ENCODE data around the gene AIPL1.
"Not testable (repeated sequence)": the region's sequence is repeated elsewhere in the genome, so short reads cannot be mapped to it uniquely, and the experiment has no call there.

AIPL1 gene, protein sequence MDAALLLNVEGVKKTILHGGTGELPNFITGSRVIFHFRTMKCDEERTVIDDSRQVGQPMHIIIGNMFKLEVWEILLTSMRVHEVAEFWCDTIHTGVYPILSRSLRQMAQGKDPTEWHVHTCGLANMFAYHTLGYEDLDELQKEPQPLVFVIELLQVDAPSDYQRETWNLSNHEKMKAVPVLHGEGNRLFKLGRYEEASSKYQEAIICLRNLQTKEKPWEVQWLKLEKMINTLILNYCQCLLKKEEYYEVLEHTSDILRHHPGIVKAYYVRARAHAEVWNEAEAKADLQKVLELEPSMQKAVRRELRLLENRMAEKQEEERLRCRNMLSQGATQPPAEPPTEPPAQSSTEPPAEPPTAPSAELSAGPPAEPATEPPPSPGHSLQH

DNA sequence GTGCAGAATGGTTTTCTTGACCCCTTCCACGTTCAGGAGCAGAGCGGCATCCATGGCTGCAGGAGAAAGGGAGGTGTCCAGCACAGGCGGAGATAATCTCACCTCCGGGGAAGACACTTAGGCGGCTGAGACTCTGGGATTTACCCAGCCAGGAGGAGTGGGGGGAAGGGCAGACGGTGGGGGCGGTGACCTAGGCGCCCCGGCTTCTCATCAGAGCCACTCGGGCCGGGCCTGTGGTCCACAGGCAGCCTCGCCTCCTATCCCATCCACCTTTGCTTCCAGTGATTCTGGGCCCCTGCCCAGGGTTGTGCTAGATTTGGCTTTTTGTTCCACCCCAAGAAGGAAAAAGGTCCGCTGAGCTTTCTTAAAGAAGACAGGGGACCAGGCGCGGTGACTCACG, at the start of gene AIPL1:
Gene AIPL1 (minus strand): TSS at position 71 of the 400 bp plus-strand sequence. CDS start 17 bp downstream, at position 54.
- intact Hi-C loops (cut with DNase I; ENCODE audit: low total_unique reads) = no loop called here
- peaks cover 0 to 7% (median 5%) of the 10 kb centered on the region in 3 donors for H3K9me3 ChIP-seq
- TF ChIP-seq, protein P1, sequence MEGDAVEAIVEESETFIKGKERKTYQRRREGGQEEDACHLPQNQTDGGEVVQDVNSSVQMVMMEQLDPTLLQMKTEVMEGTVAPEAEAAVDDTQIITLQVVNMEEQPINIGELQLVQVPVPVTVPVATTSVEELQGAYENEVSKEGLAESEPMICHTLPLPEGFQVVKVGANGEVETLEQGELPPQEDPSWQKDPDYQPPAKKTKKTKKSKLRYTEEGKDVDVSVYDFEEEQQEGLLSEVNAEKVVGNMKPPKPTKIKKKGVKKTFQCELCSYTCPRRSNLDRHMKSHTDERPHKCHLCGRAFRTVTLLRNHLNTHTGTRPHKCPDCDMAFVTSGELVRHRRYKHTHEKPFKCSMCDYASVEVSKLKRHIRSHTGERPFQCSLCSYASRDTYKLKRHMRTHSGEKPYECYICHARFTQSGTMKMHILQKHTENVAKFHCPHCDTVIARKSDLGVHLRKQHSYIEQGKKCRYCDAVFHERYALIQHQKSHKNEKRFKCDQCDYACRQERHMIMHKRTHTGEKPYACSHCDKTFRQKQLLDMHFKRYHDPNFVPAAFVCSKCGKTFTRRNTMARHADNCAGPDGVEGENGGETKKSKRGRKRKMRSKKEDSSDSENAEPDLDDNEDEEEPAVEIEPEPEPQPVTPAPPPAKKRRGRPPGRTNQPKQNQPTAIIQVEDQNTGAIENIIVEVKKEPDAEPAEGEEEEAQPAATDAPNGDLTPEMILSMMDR (IDR thresholded peaks at IDR 0.05) = no peak
- H3K4me1 ChIP-seq = no peaks in the 10 kb centered on the region
- peaks cover 0 to 44% of the 10 kb centered on the region in 2 donors for H3K27me3 ChIP-seq
- DNase-seq = no peak
- no peak within 1 kb of the TSS for H3K27ac ChIP-seq
- H3K4me3 ChIP-seq = no peak within 1 kb of the TSS
- H3K36me3 ChIP-seq = no peaks in the 10 kb centered on the region

DNA sequence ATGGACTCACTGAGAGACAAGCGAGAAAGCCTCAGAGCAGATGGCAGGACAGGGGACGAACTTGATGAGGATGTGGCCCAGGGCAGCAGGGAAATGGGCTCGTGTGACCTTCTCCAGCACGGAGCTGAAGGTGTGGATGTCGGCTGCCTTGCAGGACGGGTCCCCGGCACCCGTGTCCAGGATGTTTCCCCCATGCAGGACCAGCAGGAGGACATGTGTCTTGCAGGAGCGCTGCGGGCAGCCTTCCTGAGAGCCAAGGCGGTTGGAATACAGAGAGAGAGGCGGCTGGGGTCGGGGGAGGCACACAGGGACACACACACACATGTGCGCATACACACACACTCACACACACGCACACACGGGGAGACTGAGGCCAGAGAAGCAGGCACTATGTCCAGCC, 48.6 kb upstream of the AIPL1 start:
- no peaks in the 10 kb centered on the region for H3K36me3 ChIP-seq
- intact Hi-C loops (cut with DNase I; ENCODE audit: low total_unique reads) = no loop called here
- H3K27me3 ChIP-seq = peaks cover 0 to 1% of the 10 kb centered on the region in 2 donors
- peaks cover 0 to 7% (median 0%) of the 10 kb centered on the region in 4 donors for H3K4me1 ChIP-seq
- no peak for DNase-seq
- TF ChIP-seq, protein P1 (IDR thresholded peaks at IDR 0.05) = no peak
- H3K27ac ChIP-seq = no peak overlapping the region
- H3K9me3 ChIP-seq = no peaks in the 10 kb centered on the region
- no peak overlapping the region for H3K4me3 ChIP-seq

DNA sequence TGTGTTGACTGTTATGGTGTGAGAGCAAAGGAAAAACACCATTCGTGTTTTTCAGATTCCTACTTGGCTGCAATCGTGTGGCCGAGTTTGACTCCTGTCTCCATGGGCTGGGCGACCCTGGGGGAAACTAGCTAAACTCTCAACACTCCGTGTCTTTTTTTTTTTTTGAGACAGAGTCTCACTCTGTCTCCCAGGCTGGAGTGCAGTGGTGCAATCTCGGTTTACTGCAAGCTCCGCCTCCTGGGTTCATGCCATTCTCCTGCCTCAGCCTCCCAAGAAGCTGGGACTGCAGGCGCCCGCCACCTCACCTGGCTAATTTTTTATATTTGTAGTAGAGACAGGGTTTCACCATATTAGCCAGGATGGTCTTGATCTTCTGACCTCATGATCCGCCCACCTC, 47.9 kb upstream of the AIPL1 start:
- intact Hi-C loops (cut with DNase I; ENCODE audit: low total_unique reads); H3K4me3 ChIP-seq; H3K9me3 ChIP-seq; H3K36me3 ChIP-seq; DNase-seq; H3K27ac ChIP-seq; H3K4me1 ChIP-seq; H3K27me3 ChIP-seq: not testable (repeated sequence)

DNA sequence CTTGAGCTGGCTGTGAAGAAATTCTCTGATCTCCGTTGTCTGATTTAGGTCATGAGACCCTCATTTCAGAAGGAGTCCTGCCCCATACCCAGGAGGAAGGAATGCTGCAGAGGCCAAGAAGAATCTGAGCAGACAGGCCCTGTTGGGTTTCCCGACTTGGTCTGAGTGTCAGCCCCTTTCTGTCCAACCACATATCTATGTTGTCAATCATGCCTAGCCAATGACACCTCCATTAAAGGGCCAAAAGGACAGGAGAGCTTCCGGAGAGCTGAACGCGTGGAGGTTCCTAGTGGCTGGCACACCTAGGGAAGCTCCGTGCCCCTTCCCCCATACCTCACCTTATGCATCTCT, 47.2 kb upstream of the AIPL1 start:
- H3K27me3 ChIP-seq = no peaks in the 10 kb centered on the region
- H3K9me3 ChIP-seq = no peaks in the 10 kb centered on the region
- DNase-seq = no peak
- H3K27ac ChIP-seq = no peak overlapping the region
- H3K4me1 ChIP-seq = peaks cover 0 to under 1% (median 0%) of the 10 kb centered on the region in 4 donors
- intact Hi-C loops (cut with DNase I; ENCODE audit: low total_unique reads) = no loop called here
- no peaks in the 10 kb centered on the region for H3K36me3 ChIP-seq
- TF ChIP-seq, protein P1 (IDR thresholded peaks at IDR 0.05) = no peak
- no peak overlapping the region for H3K4me3 ChIP-seq

DNA sequence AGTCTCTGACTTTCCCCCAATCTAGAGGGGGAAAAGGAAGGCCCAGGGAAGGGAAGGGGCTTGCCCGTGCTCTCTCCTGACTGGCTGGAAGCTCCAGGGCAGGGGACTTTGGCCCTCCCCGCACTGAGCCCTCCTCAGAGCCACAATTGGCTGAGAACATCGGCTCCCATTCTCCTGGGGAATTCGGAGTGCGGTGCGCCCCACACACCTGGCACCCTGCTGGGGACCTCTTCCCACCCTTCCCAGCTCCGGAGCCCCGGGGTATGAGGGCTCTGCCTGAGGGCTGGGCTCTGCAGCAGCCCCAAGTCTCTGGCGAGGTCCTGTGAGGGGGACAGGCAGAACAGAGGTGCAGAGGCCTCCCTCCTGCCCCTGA, 45.4 kb upstream of the AIPL1 start:
- Histone ChIP-seq H3K4me1 (no peaks in the 10 kb centered on the region), H3K36me3 (no peaks in the 10 kb centered on the region), H3K27me3 (no peaks in the 10 kb centered on the region), H3K9me3 (no peaks in the 10 kb centered on the region), H3K4me3 (no peak overlapping the region), H3K27ac (no peak overlapping the region)
- DNase-seq = no peak
- TF ChIP-seq, protein P1 (IDR thresholded peaks at IDR 0.05) = no peak
- intact Hi-C loops (cut with DNase I; ENCODE audit: low total_unique reads) = no loop called here

DNA sequence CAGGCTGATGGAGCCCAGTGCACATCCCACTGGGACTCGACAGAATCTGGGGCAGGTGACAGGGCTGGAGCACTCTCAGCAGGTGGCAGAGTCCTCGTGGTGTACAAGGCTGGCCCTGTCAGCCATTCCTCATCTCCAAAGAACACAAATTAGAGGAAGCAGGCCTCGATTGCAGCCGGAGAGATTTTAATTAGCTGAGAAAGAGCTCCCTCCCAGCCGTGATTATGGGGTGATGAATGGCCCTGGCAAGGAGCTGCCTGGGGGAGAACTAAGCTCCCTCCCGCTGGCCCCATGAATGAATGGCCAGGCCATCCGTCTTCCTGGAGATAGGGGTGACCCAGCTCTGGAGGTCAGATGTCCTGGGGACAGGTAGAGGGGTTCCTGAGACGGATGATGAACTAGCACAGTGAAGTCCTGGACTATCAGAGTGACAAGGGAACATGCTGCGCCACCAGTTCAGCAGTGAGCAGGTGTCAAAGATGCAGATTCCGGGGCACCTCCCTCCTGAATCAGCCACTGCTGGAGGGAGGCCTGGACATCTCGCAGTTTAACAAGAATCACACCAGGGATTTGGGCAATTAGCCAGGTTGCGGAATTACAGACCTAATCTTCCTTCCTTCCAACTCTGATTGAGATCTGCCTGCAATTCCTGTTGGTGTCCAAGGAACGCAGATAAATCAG, 44.8 kb upstream of the AIPL1 start:
- no peak overlapping the region for H3K27ac ChIP-seq
- no peaks in the 10 kb centered on the region for H3K27me3 ChIP-seq
- TF ChIP-seq, protein P1 (IDR thresholded peaks at IDR 0.05) = no peak
- no peak for DNase-seq
- no peaks in the 10 kb centered on the region for H3K36me3 ChIP-seq
- H3K4me1 ChIP-seq = no peaks in the 10 kb centered on the region
- H3K9me3 ChIP-seq = no peaks in the 10 kb centered on the region
- intact Hi-C loops (cut with DNase I; ENCODE audit: low total_unique reads) = no loop called here
- H3K4me3 ChIP-seq = no peak overlapping the region
